K562 (cell line): ENCODE results near the gene MYL12A. TPM values are rescaled to one million over a fixed set of nuclear protein-coding genes. Genes with fewer than 3 reads are reported as not detected.

Source experiments
- GABPB2 ChIP-seq: fragments of 250-450 bp; sonication (Bioruptor Pico); conservative IDR thresholded peaks from 2 replicates; pipeline ENCODE4 v1.5.1; 2021; ENCODE audit warnings: mild to moderate bottlenecking
- TCF3 ChIP-seq: sonication (generic); formaldehyde crosslinking; IDR thresholded peaks from 2 replicates; pipeline ENCODE4 v1.4.0; 2020; ENCODE audit warnings: mild to moderate bottlenecking, missing genetic modification reagents
- polyA plus RNA-seq, 8 experiments: library from polyadenylated mRNA; depleted of rRNA in 4 of 8; stranded (reverse) in 5 of 8; unstranded in 3 of 8; fragments of >200 nt; fragmentation: Nextera tagmentation in 2 of 8; fragmentation: Illumina TruSeq in 1 of 8; extraction: Ambion mirVana in 2 of 8; extraction: Trizol in 1 of 8; gene quantifications; 2 replicates each; pipeline versions ENCODE4 v1.2.1 to v1.2.3, GENCODE V29; 2011 to 2014; ENCODE audit warnings: inconsistent platforms in 1 of 8, missing spikeins in 1 of 8
- total RNA-seq, 7 experiments: library from RNA; depleted of rRNA in 6 of 7; stranded (reverse); fragments of >200 nt in 6 of 7; fragmentation: Illumina TruSeq in 2 of 7; extraction: Trizol in 2 of 7; gene quantifications; 2 replicates each; pipeline versions ENCODE4 v1.2.1 to v1.2.3, GENCODE V29; 2011 to 2021; ENCODE audit warnings: low replicate concordance in 1 of 7
- TF ChIP-seq, protein P1 (sequence below): fragments of 250-450 bp; sonication (Bioruptor Pico); IDR thresholded peaks from 2 replicates; pipeline ENCODE4 v1.5.0; 2022; ENCODE audit warnings: mild to moderate bottlenecking
- TF ChIP-seq, protein P2 (sequence below): fragments of 450-650 bp; formaldehyde crosslinking; IDR thresholded peaks from 2 replicates; pipeline ENCODE4 v1.4.0; 2020; ENCODE audit warnings: mild to moderate bottlenecking, moderate library complexity

Gene MYL12A
- total and polyA plus RNA-seq, 9 of the 15 experiments (the other 6 are each of a cell fraction or from before 2014, with no cell fraction given), result 308 to 1,031 (median 559) TPM

DNA sequence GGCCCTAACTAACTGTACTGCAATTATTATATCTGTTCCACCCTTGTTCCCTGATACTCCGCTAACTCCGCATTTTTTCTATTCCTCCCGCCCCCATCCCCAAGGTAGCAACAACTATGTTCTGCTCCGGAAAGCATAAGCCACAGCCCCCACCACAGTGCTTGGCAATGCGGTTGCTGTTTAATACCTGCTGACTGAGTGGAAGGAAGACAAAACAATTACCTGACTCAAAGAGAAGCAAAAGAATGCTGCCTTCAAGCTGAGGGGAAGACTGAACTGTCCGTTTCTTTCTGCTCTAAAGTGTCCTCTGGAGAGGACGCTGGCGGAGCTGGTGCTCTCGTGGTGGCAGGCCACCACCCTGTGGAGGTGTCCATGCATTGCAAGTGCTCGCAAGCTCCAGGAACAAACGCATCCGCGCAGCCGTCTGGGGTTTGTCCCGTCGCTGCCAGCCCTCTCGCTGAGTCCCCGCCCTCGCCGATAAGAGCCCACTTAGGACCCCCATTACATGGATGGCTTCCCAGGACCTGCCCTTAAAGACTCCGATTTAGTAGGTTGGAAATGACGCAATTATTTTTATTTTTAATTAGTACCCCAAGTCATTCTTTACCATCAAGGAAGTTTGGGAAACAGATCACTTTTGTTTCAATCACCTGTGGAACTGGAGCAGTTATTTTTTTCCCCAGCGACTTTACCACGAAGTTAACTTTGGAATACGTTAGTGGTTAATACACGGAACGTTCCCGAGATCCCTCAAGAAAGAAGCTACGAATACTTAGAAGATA, 1.6 kb upstream of the MYL12A start (continued):
- TF ChIP-seq, protein P1, sequence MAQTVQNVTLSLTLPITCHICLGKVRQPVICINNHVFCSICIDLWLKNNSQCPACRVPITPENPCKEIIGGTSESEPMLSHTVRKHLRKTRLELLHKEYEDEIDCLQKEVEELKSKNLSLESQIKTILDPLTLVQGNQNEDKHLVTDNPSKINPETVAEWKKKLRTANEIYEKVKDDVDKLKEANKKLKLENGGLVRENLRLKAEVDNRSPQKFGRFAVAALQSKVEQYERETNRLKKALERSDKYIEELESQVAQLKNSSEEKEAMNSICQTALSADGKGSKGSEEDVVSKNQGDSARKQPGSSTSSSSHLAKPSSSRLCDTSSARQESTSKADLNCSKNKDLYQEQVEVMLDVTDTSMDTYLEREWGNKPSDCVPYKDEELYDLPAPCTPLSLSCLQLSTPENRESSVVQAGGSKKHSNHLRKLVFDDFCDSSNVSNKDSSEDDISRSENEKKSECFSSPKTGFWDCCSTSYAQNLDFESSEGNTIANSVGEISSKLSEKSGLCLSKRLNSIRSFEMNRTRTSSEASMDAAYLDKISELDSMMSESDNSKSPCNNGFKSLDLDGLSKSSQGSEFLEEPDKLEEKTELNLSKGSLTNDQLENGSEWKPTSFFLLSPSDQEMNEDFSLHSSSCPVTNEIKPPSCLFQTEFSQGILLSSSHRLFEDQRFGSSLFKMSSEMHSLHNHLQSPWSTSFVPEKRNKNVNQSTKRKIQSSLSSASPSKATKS (CRISPR knock-in tag), result no peak
- TF ChIP-seq GABPB2 (0 out of 2 replicates have a peak, but pooled peaks have one; percentile 51), TCF3 (CRISPR knock-in tag) (peak; percentile 42; the same call in 1 of the 2 replicates)
- TF ChIP-seq, protein P2, sequence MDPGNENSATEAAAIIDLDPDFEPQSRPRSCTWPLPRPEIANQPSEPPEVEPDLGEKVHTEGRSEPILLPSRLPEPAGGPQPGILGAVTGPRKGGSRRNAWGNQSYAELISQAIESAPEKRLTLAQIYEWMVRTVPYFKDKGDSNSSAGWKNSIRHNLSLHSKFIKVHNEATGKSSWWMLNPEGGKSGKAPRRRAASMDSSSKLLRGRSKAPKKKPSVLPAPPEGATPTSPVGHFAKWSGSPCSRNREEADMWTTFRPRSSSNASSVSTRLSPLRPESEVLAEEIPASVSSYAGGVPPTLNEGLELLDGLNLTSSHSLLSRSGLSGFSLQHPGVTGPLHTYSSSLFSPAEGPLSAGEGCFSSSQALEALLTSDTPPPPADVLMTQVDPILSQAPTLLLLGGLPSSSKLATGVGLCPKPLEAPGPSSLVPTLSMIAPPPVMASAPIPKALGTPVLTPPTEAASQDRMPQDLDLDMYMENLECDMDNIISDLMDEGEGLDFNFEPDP, result no peak
